Fibroblast of skin of left biceps (primary cell): ENCODE data around the gene PMF1.

Experiments
- DNase-seq, 2 experiments: peaks; one replicate each; pipeline ENCODE4 v3.0.0-alpha.2; 2013; ENCODE audit warnings: low read depth in 2 of 2

PMF1 gene

DNA sequence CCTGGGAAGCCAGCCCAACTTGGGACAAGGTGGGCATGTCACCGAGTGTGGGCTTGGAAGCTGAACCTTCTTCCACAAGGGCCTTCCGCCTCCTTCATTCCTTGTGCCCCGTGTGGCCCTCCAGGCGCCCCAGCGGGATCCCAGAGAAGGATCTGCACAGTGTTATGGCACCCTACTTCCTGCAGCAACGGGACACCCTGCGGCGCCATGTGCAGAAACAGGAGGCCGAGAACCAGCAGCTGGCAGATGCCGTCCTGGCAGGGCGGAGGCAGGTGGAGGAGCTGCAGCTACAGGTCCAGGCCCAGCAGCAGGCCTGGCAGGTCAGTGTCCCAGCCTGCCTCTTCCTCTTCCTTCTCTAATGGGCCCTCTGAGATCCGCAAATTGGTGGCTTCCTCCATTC is 23.4 kb downstream of the PMF1 start:
- DNase-seq, result no peak

DNA sequence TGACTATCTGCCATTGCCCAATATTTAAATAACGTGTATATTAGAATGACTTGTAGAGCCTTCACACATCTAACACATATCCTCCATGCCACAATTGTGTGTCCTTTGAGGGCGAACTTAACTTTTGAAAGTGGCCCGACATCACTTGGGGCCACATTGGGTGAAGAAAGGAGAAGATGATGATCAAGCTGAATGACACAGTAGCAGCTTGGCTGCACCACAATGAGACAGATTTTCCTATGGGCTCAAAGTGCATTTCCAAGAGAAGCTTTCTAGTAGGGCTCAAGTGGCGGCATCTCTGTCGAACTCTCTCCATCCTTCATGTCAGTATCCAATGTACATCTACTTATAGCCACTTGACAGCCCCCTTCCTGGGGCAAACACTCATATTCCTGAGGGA is 25.4 kb downstream of the PMF1 start:
- no peak for DNase-seq

DNA sequence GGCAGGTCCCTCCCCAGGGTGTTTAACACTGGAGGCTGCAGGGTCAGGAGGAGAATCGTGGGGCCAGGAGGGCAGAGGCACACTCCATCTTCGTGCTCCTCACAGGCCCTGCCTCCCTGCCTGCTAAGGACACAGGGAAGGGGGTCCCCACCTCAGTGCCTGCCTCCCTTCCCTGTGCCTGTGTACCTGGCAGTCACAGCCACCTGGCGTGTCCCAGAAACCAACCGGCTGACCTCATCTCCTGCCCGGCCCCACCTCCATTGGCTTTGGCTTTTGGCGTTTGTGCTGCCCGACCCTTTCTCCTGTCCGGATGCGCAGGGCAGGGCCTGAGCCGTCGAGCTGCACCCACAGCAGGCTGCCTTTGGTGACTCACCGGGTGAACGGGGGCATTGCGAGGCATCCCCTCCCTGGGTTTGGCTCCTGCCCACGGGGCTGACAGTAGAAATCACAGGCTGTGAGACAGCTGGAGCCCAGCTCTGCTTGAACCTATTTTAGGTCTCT is 28.6 kb downstream of the PMF1 start:
- DNase-seq, result no peak

DNA sequence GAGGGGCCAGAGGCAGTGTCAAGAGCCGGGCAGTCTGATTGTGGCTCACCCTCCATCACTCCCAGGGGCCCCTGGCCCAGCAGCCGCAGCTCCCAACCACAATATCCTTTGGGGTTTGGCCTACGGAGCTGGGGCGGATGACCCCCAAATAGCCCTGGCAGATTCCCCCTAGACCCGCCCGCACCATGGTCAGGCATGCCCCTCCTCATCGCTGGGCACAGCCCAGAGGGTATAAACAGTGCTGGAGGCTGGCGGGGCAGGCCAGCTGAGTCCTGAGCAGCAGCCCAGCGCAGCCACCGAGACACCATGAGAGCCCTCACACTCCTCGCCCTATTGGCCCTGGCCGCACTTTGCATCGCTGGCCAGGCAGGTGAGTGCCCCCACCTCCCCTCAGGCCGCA is 29.1 kb downstream of the PMF1 start, which contains the start of gene BGLAP:
TSS of gene BGLAP (plus strand) at position 259 of the 400 bp plus-strand sequence. CDS start at position 307, 48 bp downstream.
- no peak for DNase-seq

DNA sequence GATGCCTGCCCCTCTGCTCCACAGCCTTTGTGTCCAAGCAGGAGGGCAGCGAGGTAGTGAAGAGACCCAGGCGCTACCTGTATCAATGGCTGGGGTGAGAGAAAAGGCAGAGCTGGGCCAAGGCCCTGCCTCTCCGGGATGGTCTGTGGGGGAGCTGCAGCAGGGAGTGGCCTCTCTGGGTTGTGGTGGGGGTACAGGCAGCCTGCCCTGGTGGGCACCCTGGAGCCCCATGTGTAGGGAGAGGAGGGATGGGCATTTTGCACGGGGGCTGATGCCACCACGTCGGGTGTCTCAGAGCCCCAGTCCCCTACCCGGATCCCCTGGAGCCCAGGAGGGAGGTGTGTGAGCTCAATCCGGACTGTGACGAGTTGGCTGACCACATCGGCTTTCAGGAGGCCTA is 29.9 kb downstream of the PMF1 start:
- no peak for DNase-seq

DNA sequence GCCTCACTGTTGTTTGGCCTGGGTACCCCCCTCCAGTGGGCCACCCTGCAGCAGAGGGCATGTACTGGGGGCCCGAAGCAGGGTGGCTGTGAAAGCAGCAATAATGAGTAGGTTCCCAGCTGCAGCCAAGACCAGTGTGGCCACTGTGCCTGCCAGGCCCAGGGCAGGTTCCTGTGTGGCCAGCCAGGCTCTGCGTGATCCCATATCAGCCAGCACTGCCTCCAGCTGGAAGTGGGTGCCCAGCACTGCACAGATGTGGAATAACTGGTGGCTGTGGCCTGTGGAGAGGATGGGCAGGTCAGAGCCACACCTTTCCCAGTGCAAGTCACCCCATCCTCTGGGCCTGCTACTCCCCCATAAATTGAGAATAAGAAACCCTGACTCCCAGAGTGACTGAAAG is 31.3 kb downstream of the PMF1 start:
- no peak for DNase-seq

DNA sequence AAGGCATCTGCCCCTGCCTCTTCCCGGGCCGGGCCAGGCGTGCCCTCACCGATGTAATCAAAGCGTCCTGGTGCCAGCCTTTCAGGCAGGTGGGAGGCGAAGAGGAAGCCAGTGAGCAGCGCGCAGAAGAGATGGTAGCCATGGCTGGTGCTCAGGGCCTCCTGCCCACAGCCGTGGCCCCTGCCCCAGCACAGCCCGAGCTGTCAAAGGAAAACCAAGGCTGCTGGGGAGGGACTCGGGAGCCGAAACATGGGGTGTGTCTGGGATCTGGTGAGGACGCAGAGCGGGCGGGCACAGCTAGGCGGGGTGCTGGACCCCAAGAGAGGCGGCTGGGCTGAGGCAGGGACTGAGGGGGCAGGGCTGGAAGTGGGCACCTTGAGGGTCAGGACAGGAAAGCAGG is 31.9 kb downstream of the PMF1 start:
- no peak for DNase-seq

DNA sequence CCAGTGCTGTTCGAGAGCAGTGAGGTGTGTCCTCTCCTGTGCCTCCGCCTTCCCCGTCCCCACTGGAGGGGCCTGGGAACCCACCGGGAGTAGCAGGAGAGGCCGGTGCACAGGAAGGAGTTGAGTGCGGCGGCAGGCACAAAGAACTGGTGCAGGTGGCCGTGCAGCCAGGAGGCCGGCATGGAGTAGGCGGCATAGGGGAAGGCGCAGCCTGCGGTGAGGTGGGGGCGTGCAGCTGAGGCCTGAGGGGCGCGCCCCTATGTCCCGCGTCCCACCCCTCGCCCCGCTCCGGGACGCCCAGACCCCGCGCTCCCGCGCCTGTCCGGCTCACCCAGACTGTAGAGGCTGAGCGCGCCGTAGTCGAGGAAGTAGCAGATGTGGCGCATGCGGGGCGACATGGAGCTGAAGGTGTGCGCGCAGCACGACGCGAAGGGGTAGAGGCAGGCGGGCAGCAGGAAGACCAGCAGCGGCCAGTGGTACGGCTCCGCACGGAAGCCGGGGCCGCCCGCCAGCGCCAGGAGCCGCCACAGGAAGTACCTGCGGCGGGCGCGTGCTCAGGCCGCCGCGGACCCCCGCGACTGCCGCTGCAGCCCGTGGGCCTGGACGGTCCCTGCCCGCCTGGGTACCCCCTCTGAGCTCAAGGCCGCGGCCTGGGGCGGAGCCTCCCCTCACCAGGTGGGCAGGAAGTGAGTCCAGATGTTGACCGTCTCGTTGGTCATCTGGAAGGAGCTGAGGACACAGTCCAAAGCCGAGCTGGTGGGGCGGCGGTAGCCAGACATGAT is 32.8 kb downstream of the PMF1 start:
- no peak for DNase-seq

DNA sequence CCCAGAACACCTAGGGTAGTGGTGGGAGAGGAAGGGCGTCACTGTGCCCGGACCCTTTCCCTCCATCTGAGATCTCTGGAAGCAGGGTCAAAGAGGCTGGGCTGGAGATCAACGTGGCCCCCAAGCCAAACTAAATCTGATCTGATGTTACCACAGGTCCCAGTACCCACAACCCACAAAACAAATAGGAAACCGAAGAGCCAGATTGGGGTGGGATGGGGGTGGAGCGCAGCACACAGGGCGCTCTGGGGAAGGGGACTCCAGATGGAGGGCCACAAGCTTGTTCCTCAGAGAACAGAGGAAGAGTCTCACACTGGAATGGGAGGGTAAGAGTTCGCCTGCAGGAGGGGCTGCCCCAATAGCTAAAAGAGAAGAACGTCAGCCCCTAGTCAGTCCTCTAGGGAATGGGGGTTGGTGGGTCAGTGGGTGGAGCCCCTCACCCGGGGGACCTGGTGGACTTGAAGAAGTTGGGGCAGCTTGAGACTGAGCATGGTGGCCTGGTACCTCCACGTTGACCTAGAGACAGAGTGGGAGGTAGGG is 33.5 kb downstream of the PMF1 start:
- DNase-seq, result no peak

DNA sequence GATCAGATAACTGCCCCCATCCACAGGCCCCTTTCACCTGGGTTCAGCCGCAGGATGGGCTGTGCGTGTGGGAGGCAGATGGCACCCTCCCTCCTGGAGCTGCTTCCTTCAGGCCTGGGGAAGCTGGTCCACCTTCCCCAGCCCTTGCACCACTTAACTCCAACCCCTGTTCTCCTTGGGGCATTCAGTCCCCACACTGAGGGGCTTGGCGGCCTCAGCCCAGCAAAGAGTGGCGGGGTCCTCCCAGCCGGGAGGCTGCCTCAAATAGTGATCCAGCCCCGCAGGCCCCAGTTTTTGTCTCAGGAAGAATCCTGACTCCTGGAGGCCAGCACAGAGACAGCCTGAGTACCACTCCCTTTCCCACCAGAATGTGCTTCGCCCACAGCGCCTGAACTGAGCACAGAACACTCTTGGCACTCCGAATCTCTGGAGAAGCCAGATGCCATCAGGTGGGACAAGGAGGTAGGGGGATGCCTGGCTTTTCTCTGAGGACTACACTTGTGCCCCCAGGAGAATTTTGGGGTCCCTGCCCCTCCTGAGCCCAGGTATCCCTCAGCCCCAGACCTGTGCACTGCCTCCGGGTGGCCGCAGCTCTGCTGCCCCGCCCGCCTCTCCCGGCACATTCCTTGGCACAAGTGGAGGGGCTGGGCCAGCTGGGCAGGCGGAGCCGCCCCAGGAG is 34.1 kb downstream of the PMF1 start:
- no peak for DNase-seq

DNA sequence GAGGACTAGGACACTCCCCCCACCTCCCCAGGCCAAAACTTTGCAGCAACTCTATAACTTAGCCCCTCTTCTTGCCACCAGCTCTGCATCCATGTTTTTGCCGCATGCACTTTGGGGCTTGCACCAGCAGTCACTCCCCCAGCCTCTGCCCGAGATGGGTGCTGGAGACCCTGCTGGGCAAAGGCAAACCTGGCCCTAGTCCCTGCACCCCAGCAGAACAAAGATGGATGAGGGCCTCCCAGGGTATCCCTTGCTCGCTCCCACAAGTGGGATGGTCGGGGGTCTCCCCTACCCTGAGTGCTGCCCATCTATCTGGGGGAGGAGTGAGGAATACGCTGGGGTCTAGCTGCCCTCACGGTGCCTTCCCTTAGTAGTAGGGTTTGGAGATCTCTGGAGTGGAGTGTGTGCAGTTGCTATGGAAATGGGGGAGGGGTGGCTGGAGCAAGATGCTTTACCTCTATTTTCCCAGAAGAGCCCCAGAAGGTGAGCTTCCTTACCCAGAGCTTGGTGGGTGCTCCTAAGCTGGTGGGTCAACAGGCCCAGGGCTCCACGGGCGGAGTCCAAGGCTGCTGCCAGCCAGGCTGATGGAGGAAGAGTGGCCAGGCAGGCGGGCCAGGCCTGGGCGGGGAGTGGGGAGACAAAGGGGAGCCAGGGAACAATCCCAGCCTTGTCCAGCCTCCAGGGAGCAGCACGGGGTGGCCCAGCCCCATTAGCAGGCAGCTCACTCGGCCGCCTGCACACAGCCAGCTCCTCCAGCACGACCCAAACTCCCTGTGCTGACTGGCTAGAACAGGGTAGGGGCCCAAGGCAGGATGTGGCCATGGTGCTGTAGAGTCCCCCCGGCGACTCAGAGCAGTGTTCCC is 34.9 kb downstream of the PMF1 start, which contains the start of gene PAQR6:
TSS of gene PAQR6 (minus strand) at position 597 of the 863 bp plus-strand sequence. CDS start 1,325 bp downstream, outside the sequence.
- no peak for DNase-seq

DNA sequence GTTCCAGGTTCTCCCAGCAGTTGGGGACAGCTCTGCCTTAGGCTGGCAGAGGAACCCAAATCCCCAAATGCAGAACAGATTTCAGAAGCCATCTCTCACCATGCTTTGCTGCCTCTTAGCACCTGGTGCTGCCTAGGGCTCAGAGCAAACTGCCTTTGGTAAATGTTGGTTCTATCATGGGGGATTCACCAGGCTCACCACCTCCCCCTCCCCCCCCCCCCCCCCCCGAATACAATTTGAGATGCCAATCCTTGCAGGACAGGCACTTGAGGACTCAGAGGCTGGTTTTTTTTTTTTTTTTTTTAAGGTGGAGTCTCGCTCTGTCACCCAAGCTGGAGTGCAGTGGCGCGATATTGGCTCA is 35.5 kb downstream of the PMF1 start:
- no peak for DNase-seq

DNA sequence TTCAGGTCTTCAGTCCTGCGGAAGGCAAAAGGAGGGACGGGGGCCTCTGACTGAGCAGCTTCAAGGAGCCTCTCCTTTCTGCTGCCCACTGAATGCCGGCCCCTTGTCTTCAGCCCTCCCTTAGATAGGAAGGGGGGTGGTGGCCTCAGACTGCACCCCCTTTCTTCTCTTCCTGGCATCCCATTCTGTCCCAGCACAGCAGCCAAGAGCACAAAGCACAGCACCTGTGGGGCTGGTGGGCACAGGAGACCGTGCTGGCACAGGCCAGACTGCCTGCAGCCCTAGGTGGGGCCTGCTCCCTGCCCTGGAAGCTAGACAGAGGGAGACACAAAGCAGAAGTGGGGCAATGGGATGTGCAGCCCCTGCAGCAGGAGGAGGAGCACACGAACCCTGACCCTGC is 36.8 kb downstream of the PMF1 start:
- DNase-seq, result no peak

DNA sequence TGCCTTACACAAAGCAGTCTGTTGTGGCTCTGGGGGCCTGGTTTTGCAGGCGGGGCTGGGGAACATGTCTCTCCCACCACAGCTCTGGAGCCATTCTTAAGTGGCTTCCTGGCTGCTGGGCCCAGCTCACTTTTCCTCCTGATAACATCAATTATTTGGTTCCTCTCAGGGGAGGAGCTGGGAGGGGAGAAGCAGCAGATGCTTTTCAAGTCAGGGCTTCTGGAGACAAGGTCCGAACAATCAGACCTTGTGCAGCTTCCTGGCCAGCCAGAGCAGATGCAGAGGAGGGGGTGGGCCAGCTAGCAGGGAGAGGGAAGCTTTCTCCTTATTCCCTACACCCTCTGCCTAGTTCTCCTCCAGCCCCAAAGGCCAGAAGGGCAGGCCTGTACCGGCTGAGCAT is 38.7 kb downstream of the PMF1 start:
- DNase-seq, result no peak

DNA sequence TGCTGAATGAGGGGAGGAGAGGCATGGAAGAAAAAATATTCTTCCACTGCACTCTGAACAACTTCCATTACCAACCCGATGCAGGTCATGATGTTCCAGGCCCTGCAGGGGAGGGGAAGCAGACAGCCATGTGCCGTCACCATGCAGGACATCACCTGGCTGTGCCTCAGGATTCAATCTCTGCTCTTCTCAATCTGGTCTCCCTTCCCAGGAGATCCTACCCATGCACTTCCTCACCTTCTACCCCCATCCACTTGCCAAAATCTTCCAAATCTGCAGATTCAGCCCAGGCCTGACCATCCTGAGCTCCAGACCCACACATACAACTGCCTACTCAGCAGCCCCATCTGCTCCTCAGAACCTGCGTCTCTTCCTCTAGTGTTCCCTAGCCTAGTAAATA is 40.8 kb downstream of the PMF1 start:
- no peak for DNase-seq

DNA sequence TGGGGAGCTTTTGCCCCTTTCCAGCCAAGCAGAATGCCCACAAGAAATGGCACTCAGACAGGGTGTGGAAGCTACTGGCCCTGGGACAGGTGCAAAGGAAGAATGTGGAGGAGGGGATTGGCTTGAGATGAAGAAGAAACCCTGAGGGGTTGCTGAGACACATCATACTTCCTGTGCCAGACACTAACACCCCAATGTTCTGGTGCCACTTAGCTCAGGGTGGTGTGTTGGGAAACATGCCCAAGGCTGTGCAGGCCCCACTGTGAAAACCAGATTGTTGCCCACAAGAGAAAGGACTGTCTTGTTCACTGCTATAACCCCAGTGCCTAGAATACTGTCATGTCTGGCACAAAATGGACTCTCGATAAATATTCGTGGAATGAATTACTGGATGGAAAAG is 44.9 kb downstream of the PMF1 start:
- no peak for DNase-seq

DNA sequence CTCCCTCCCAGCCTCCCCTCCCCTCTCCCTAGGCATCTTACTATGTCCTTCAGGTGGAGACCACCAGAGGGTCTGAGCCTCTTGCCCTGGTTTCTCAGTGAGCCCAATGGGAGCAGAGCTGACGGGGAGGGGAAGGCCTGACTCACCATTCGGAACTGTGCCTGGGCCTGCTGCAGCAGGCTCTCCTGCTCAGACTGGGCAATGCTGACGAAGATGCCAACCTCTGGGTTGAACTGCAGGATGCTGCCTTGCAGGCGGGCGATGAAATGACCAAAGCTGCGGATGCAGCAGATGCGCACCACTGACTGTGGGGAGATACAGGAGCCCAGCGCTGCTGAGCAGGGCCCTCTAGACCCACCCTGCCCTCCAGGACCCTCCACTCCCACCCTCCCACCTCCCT is 46.1 kb downstream of the PMF1 start:
- DNase-seq, result no peak

DNA sequence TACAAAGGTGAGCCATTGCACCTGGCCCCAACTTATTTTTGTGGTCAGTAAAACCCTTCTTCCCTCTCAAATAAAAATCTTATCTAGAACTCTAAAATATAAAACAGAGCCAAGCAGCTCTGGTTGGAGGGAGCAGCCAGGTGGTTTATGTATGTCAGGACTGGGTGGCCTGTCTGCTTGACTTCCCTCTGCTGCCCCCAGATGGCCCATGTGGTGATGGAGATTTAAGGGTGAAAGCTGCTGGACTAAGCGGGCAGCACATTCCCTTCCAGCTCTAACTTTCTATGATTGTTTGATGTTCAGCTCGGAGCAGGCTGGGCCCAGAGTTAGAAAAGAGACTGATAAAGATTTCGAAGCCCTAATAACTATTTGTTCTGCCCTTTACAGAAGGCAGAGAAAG is 47.0 kb downstream of the PMF1 start:
- DNase-seq, result no peak

DNA sequence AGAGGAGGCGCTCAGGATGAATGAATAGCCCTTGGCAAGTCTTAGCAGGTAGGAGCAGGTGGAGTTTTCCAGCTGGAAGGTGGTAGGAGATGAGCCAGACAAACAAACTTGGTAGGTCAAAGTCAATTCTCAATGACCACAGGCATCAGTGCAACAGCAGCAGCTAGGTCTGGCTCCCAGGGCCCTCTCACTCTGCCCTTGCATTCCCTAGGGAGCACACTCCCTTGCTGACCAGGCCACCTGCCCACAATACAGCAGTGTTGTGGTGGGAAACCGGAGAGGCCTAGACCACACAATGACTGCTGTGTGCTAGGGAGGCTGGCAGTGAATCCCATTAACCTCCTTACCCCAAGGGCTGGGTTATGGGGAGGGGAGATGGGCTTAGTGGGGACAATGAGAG is 48.1 kb downstream of the PMF1 start:
- DNase-seq, result no peak

DNA sequence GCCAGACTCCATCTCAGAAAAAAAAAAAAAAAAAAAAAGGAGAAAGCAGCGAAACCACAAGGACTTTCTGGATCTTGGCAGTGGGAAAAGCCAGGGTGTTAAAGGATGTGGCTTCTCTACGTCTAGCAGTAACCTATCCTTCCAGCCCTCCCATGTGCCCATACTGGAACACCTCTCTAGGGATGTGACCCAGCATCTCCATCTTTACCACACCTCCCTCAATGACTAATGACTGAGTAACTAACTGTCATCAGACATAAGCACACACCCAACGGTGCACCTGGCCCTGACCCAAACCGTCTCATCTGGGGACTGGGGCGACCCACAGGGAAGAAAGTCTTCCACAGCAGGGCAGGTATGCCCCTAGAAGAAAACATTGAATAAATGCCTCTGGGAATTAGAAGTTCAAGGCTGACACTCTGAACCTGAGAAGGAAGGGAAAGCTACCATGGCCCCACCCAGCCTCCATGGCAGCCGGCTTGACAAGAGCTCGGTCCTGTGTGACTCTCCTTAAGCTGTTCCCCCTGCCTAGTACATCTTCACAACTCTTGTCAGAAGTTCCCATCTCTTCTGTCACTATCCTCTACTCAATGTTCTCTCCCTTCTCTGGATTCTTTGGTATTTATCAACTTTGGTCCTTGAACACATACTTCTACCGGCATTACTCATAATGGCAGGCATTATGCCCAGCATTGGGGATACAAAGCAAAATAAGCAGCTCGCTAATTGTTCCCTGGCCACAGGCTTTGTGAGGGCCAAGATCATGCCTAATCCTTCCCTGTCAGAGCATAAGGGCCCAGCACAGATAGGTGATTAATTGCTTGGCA is 49.9 kb downstream of the PMF1 start:
- DNase-seq, result peak; percentile 21 to 35

DNA sequence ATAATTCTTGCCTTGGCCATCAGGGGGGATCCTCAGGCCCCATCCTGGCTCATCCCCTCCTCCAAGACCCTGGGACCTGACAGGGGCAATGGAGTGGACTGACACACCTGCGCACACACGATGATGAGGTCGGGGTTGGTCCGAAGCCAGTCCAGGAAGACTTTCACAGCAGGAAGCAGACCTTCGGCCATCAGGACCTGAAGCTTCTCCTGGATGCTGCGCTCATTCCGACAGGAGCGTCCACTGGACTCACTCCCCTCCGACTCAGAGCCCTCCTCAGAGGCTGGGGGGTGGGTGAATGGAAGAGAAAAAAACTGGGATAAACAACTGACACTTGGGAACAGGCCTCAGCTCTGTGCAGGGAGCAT is 50.5 kb downstream of the PMF1 start:
- DNase-seq, result no peak
